OCI-LY3 (cell line): ENCODE measurements around the gene PDE4D.

Source experiments
- H2AFZ ChIP-seq: fragments of 200-600, 300-600 bp; shearing (Covaris generic); 2 replicates; pipeline ENCODE4 v1.6.0; 2014; ENCODE audit warnings: antibody characterized with exemption, low read depth, low read length
- H3K27ac ChIP-seq: fragments of 200-600, 300-600 bp; sonication (generic); 2 replicates; pipeline ENCODE4 v1.5.1; 2014; ENCODE audit warnings: mild to moderate bottlenecking, low read length, moderate library complexity, mixed read lengths
- H3K27me3 ChIP-seq: fragments of 200-600, 300-600 bp; sonication (generic); 2 replicates; pipeline ENCODE4 v1.6.1; 2014; ENCODE audit warnings: low read depth, low read length, mixed read lengths
- H3K36me3 ChIP-seq: fragments of 200-600, 300-600 bp; sonication (generic); replicated peaks from 2 replicates; pipeline ENCODE3; 2014; ENCODE audit warnings: low read depth, low read length, mixed read lengths
- H3K4me1 ChIP-seq: fragments of 300-600, 200-600 bp; sonication (generic); 2 replicates; pipeline ENCODE4 v1.6.1; 2014; ENCODE audit warnings: low read length, mixed read lengths
- H3K4me2 ChIP-seq: fragments of 200-600, 300-600 bp; sonication (generic); 2 replicates; pipeline ENCODE4 v1.6.1; 2014; ENCODE audit warnings: low read length, mixed read lengths
- H3K4me3 ChIP-seq: fragments of 300-600, 200-600 bp; sonication (generic); 2 replicates; pipeline ENCODE4 v1.5.1; 2014; ENCODE audit warnings: antibody characterized with exemption, mild to moderate bottlenecking, low read length, moderate library complexity
- H3K79me2 ChIP-seq: fragments of 300-600, 200-600 bp; shearing (Covaris generic); 2 replicates; pipeline ENCODE4 v1.6.1; 2014; ENCODE audit warnings: mild to moderate bottlenecking, low read length, mixed read lengths
- H3K9ac ChIP-seq: fragments of 300-600, 200-600 bp; shearing (Covaris generic); 2 replicates; pipeline ENCODE4 v1.6.0; 2014; ENCODE audit warnings: mild to moderate bottlenecking, low read length, moderate library complexity
- H3K9me3 ChIP-seq: fragments of 200-600, 300-600 bp; shearing (Covaris generic); 2 replicates; pipeline ENCODE4 v1.6.1; 2014; ENCODE audit warnings: low read length, mixed read lengths; ENCODE audit not compliant: insufficient read depth
- H4K20me1 ChIP-seq: fragments of 200-600, 300-600 bp; sonication (generic); 2 replicates; pipeline ENCODE4 v1.6.1; 2016; ENCODE audit warnings: low read length, mixed read lengths; ENCODE audit not compliant: insufficient read depth
- CTCF ChIP-seq: fragments of 200-600, 300-600 bp; sonication (generic); IDR thresholded peaks from 2 replicates; pipeline ENCODE4 v1.5.1; 2014; ENCODE audit warnings: antibody characterized with exemption, low read length, low read depth
- EZH2phosphoT487 ChIP-seq: fragments of 200-600 bp; shearing (Covaris generic); IDR thresholded peaks from 2 replicates; pipeline ENCODE4 v1.6.1; 2018; ENCODE audit warnings: antibody characterized with exemption, mixed run types, low read depth

The PDE4D gene

GRCh38 chr5:59832577-59833301 lies 60.8 kb downstream of the PDE4D start:
- Histone ChIP-seq H3K36me3 (no peaks in the 10 kb centered on the region), H3K27ac (no peak overlapping the region), H3K9me3 (no peaks in the 10 kb centered on the region), H3K4me3 (no peak overlapping the region), H4K20me1 (no peaks in the 10 kb centered on the region), H3K9ac (no peak overlapping the region), H3K79me2 (no peaks in the 10 kb centered on the region), H3K4me2 (no peak overlapping the region), H3K4me1 (no peaks in the 10 kb centered on the region), H3K27me3 (no peaks in the 10 kb centered on the region), H2AFZ (no peak overlapping the region)
- TF ChIP-seq EZH2phosphoT487, result no peak
- TF ChIP-seq CTCF, result no peak

- Histone ChIP-seq H3K27ac (no peak overlapping the region), H4K20me1 (no peaks in the 10 kb centered on the region), H3K9me3 (no peaks in the 10 kb centered on the region), H3K4me2 (no peak overlapping the region), H2AFZ (no peak overlapping the region), H3K36me3 (no peaks in the 10 kb centered on the region), H3K4me3 (no peak overlapping the region), H3K9ac (no peak overlapping the region), H3K27me3 (no peaks in the 10 kb centered on the region), H3K79me2 (no peaks in the 10 kb centered on the region), H3K4me1 (no peaks in the 10 kb centered on the region)
- TF ChIP-seq CTCF (no peak), EZH2phosphoT487 (no peak)
Measured at GRCh38 chr5:59831326-59832010, 62.1 kb downstream of the PDE4D start.

GRCh38 chr5:59830536-59831200 lies 62.9 kb downstream of the PDE4D start:
- Histone ChIP-seq H3K27me3 (no peaks in the 10 kb centered on the region), H2AFZ (no peak overlapping the region), H3K4me1 (no peaks in the 10 kb centered on the region), H3K9me3 (no peaks in the 10 kb centered on the region), H3K9ac (no peak overlapping the region), H3K36me3 (no peaks in the 10 kb centered on the region), H3K79me2 (no peaks in the 10 kb centered on the region), H3K27ac (no peak overlapping the region), H3K4me3 (no peak overlapping the region), H3K4me2 (no peak overlapping the region), H4K20me1 (no peaks in the 10 kb centered on the region)
- TF ChIP-seq EZH2phosphoT487, result no peak
- TF ChIP-seq CTCF, result no peak

GRCh38 chr5:59829922-59830321 lies 63.6 kb downstream of the PDE4D start:
- no peak overlapping the region for H3K27ac ChIP-seq
- H3K4me2 ChIP-seq, result no peak overlapping the region
- no peaks in the 10 kb centered on the region for H3K9me3 ChIP-seq
- H3K4me1 ChIP-seq, result no peaks in the 10 kb centered on the region
- no peaks in the 10 kb centered on the region for H3K79me2 ChIP-seq
- H2AFZ ChIP-seq, result no peak overlapping the region
- TF ChIP-seq EZH2phosphoT487, result no peak
- TF ChIP-seq CTCF, result no peak
- H3K4me3 ChIP-seq, result no peak overlapping the region
- H3K9ac ChIP-seq, result no peak overlapping the region
- no peaks in the 10 kb centered on the region for H4K20me1 ChIP-seq
- H3K36me3 ChIP-seq, result no peaks in the 10 kb centered on the region
- no peaks in the 10 kb centered on the region for H3K27me3 ChIP-seq
